Gastroesophageal sphincter (tissue), 4 donors: Measurements from ENCODE around the gene WDR90. TPM values are rescaled to one million over a fixed set of nuclear protein-coding genes. Genes with fewer than 3 reads are reported as not detected.

Experiments used
- ATAC-seq: fragments of 150-250 bp; one replicate; pipeline ENCODE4 v1.9.1; 2016; ENCODE audit warnings: mild to moderate bottlenecking, moderate library complexity
- H3K27ac ChIP-seq, 4 donors: fragments of 200-600 bp; sonication (generic) in 3 of 4; 1 replicate in 3 of 4; 2 replicates in 1 of 4; pipeline ENCODE4 v1.5.1; 2016 to 2019
- H3K27me3 ChIP-seq: fragments of 200-600 bp; sonication (generic); one replicate; pipeline ENCODE4 v1.5.1; 2019
- H3K36me3 ChIP-seq, 2 donors: fragments of 200-600 bp; sonication (generic); one replicate each; pipeline ENCODE4 v1.5.1; 2019; ENCODE audit warnings: control low read depth in 1 of 2
- H3K4me1 ChIP-seq, 3 donors: fragments of 200-600 bp; sonication (generic); 1 replicate in 2 of 3; 2 replicates in 1 of 3; pipeline ENCODE4 v1.5.1; 2016 to 2019; ENCODE audit warnings: control low read depth in 2 of 3
- H3K4me3 ChIP-seq, 2 donors: fragments of 200-600 bp; sonication (generic); one replicate each; pipeline ENCODE4 v1.5.1; 2019; ENCODE audit warnings: mild to moderate bottlenecking in 1 of 2, moderate library complexity in 1 of 2
- H3K9me3 ChIP-seq, 3 donors: fragments of 200-600 bp; sonication (generic); one replicate each; pipeline ENCODE4 v1.5.1; 2017 to 2019; ENCODE audit warnings: control low read depth in 2 of 3
- CTCF ChIP-seq, 4 experiments: fragments of 200-600 bp in 2 of 4; fragments of 450-650 bp in 2 of 4; sonication (generic) in 1 of 4; IDR thresholded peaks; one replicate each; pipeline ENCODE4 v1.5.1; 2017 to 2019; ENCODE audit warnings: antibody characterized with exemption in 4 of 4, mild to moderate bottlenecking in 2 of 4, moderate library complexity in 2 of 4
- EP300 ChIP-seq: sonication (generic); formaldehyde crosslinking; IDR thresholded peaks from one replicate; pipeline ENCODE4 v1.6.1; 2017; ENCODE audit warnings: antibody characterized with exemption, mild to moderate bottlenecking
- POLR2A ChIP-seq, 2 donors: fragments of 450-650 bp; IDR thresholded peaks; one replicate each; pipeline ENCODE4 v1.6.1; 2017; ENCODE audit warnings: antibody characterized with exemption in 2 of 2, mild to moderate bottlenecking in 2 of 2, moderate library complexity in 1 of 2
- POLR2AphosphoS5 ChIP-seq: sonication (generic); formaldehyde crosslinking; IDR thresholded peaks from one replicate; pipeline ENCODE4 v1.6.1; 2017; ENCODE audit warnings: antibody characterized with exemption
- WGBS, 2 donors: methylation state at CpG; one replicate each; pipeline ENCODE4 v1.1.5; 2018; ENCODE audit warnings: low coverage in 1 of 2; 5-methylcytosine and 5-hydroxymethylcytosine counted together
- total RNA-seq, 4 donors: library from RNA; depleted of rRNA; stranded (reverse); fragments of >200 nt; gene quantifications; one replicate each; pipeline ENCODE4 v1.1.0, GENCODE V29; 2016

Gene WDR90
- total RNA-seq, 4 donors from 2014 or later, result 8.5 to 21.2 (median 16.8) TPM

DNA sequence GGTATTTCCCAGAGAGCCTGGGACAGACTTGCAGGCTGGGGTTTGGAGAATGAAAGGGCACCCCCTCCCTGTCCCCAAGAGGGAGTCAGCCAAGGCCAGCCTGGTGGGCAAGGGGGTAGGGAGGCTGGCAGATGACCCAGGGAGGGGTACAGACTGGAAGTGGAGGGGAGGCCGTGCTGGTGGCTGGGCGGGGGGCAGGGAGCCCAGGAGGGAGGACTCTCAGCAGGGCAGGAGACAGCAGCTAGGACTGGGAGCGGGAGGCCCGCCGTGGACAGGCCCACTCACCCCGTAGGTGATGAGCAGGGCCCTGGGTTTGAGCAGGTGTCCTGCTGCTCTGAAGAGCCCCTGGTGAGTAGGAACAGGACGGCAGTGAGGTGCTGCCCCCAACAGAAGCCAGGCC is 14.2 kb upstream of the WDR90 start:
- TF ChIP-seq POLR2A (IDR thresholded peaks at IDR 0.05), result no peak
- TF ChIP-seq CTCF (IDR thresholded peaks at IDR 0.05), result no peak
- no peak for TF ChIP-seq POLR2AphosphoS5
- TF ChIP-seq EP300, result no peak
- H3K4me3 ChIP-seq, result peak overlapping the region in 1 of 2 donors; percentile 94
- H3K4me1 ChIP-seq, result peaks cover 2 to 57% (median 31%) of the 10 kb centered on the region in 3 donors
- H3K36me3 ChIP-seq, result peaks cover 0 to 26% of the 10 kb centered on the region in 2 donors
- ATAC-seq, result no peak
- no peak overlapping the region for H3K27ac ChIP-seq
- no peaks in the 10 kb centered on the region for H3K9me3 ChIP-seq
- peaks cover 19% of the 10 kb centered on the region for H3K27me3 ChIP-seq
- WGBS, 2 donors, result no CpG with 5 or more reads among the region's 7 CpGs

DNA sequence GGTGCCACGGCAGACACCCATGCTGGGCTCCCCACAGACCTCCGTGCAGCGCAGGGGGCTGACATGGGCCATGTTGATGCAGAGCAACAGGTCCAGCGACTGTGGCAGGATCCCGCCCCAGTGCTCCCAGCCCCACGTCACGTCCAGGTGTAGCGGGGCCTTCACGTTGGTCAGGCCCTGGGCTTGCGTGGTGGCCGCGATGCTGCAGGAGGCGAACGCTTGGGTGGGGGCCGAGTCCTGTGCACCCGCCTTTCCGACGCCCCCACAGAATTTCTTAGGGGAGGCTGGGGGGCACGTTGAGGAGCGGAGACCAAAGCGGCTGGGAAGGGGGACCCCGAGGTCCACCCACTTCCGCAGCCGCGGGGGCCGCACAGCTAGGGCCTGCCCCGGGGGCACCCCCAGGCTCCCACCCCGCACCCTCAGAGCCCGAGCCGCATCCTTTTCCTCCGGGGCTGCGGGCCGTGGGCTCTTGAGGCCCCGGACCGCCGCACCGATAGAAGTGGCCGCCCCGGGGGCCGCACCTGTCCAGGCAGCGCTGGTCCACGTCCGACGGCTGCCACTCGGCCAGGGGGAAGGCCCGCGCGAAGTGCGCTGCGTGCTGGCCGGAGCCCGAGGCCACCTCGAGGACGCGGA is 13.5 kb upstream of the WDR90 start:
- ATAC-seq, result no peak
- Histone ChIP-seq H3K4me3 (peak overlapping the region; percentile 62 to 94), H3K27ac (peak overlapping the region in 3 of 4 donors; percentile 95 to 97 (median 96)), H3K36me3 (peaks cover 0 to 26% of the 10 kb centered on the region in 2 donors), H3K27me3 (peaks cover 17% of the 10 kb centered on the region), H3K9me3 (no peaks in the 10 kb centered on the region), H3K4me1 (peaks cover 2 to 53% (median 24%) of the 10 kb centered on the region in 3 donors)
- WGBS, 2 donors, result 0% methylated on average over 1 of the region's 55 CpGs; no CpG with 5 or more reads in 1 of the 2 donors
- TF ChIP-seq POLR2A (IDR thresholded peaks at IDR 0.05) (no peak), CTCF (IDR thresholded peaks at IDR 0.05) (peak in 1 of 4 experiments; percentile 21), EP300 (no peak), POLR2AphosphoS5 (no peak)

- WGBS, 2 donors, result 0% methylated on average over 1 to 13 of the region's 91 CpGs
- ATAC-seq, result peak; percentile 92
Measured at GRCh38 chr16:636206-637080, 12.7 kb upstream of the WDR90 start, which contains the start of gene METTL26. TSS of gene METTL26 (minus strand) at chr16:636305. CDS start at chr16:636290, 15 bp downstream.

More at GRCh38 chr16:636206-637080, 12.7 kb upstream of the WDR90 start, which contains the start of gene METTL26:
- Histone ChIP-seq H3K4me1 (peaks cover 2 to 53% (median 21%) of the 10 kb centered on the region in 3 donors), H3K4me3 (peak within 1 kb of the TSS; percentile 62 to 94), H3K36me3 (peaks cover 0 to 26% of the 10 kb centered on the region in 2 donors), H3K27ac (peak within 1 kb of the TSS; percentile 90 to 97 (median 96)), H3K27me3 (peaks cover 10% of the 10 kb centered on the region), H3K9me3 (no peaks in the 10 kb centered on the region)
- TF ChIP-seq POLR2A (IDR thresholded peaks at IDR 0.05) (peak; percentile 56 to 70), EP300 (no peak), POLR2AphosphoS5 (peak; percentile 43), CTCF (IDR thresholded peaks at IDR 0.05) (peak in 2 of 4 experiments; percentile 9 to 29)
